ENCODE data around the gene SH2D2A.

The SH2D2A gene

GRCh38 chr1:156816561-156817328 lies at the start of gene SH2D2A:
SH2D2A (minus strand) TSS chr1:156816848; CDS start chr1:156816708, 140 bp downstream.
- DNase-seq (ENCODE audit: low read depth), result no peak

GRCh38 chr1:156865865-156866248 lies 49.2 kb upstream of the SH2D2A start:
- no peak for DNase-seq (ENCODE audit: low read depth)

- no peak for DNase-seq (ENCODE audit: low read depth)
Observed at GRCh38 chr1:156865258-156865657, 48.6 kb upstream of the SH2D2A start.

- no peak for DNase-seq (ENCODE audit: low read depth)
Observed at GRCh38 chr1:156864796-156865195, 48.1 kb upstream of the SH2D2A start.

GRCh38 chr1:156863631-156864030 lies 47.0 kb upstream of the SH2D2A start:
- DNase-seq (ENCODE audit: low read depth), result no peak

- DNase-seq (ENCODE audit: low read depth), result no peak
Observed at GRCh38 chr1:156862997-156863599, 46.5 kb upstream of the SH2D2A start.

- no peak for DNase-seq (ENCODE audit: low read depth)
Observed at GRCh38 chr1:156862584-156862983, 45.9 kb upstream of the SH2D2A start.

- DNase-seq (ENCODE audit: low read depth), result no peak
Observed at GRCh38 chr1:156860628-156861423, 44.2 kb upstream of the SH2D2A start, which contains the start of gene NTRK1. NTRK1 (plus strand) TSS chr1:156860865; CDS start chr1:156860935, 70 bp downstream.

- DNase-seq (ENCODE audit: low read depth), result no peak
Observed at GRCh38 chr1:156860113-156860627, 43.5 kb upstream of the SH2D2A start.

- no peak for DNase-seq (ENCODE audit: low read depth)
Observed at GRCh38 chr1:156859523-156860112, 43.0 kb upstream of the SH2D2A start.

GRCh38 chr1:156858959-156859522 lies 42.4 kb upstream of the SH2D2A start, which contains the start of gene INSRR:
INSRR (minus strand) TSS chr1:156859117; CDS start chr1:156858621, 496 bp downstream.
- no peak for DNase-seq (ENCODE audit: low read depth)

GRCh38 chr1:156858555-156858956 lies 41.9 kb upstream of the SH2D2A start:
- DNase-seq (ENCODE audit: low read depth), result no peak

- no peak for DNase-seq (ENCODE audit: low read depth)
Observed at GRCh38 chr1:156857532-156857931, 40.9 kb upstream of the SH2D2A start.

- no peak for DNase-seq (ENCODE audit: low read depth)
Observed at GRCh38 chr1:156856282-156856785, 39.7 kb upstream of the SH2D2A start.

- no peak for DNase-seq (ENCODE audit: low read depth)
Observed at GRCh38 chr1:156854634-156855033, 38.0 kb upstream of the SH2D2A start.

GRCh38 chr1:156853761-156854160 lies 37.1 kb upstream of the SH2D2A start:
- DNase-seq (ENCODE audit: low read depth), result no peak

GRCh38 chr1:156852418-156852874 lies 35.8 kb upstream of the SH2D2A start:
- no peak for DNase-seq (ENCODE audit: low read depth)

- DNase-seq (ENCODE audit: low read depth), result no peak
Observed at GRCh38 chr1:156851779-156852417, 35.2 kb upstream of the SH2D2A start.

- DNase-seq (ENCODE audit: low read depth), result no peak
Observed at GRCh38 chr1:156849151-156849496, 32.5 kb upstream of the SH2D2A start.

GRCh38 chr1:156848461-156849150 lies 32.0 kb upstream of the SH2D2A start:
- DNase-seq (ENCODE audit: low read depth), result no peak

Measured in HS-27A (cell line).